SK-N-SH treated with all-trans-retinoic acid at 6 μM for 48 hours (cell line): ENCODE measurements around the gene POLDIP3.

Source experiments
- ARNTL ChIP-seq: fragments of 450-650 bp; formaldehyde crosslinking; IDR thresholded peaks from 2 replicates; pipeline ENCODE4 v1.5.0; 2020; ENCODE audit warnings: low read depth, mild to moderate bottlenecking, moderate library complexity, borderline replicate concordance
- BACH2 ChIP-seq: fragments of 250-450 bp; sonication (Bioruptor Pico); IDR thresholded peaks from 2 replicates; pipeline ENCODE4 v1.9.0; 2021; ENCODE audit warnings: mild to moderate bottlenecking, borderline replicate concordance
- CREB5 ChIP-seq: fragments of 250-450 bp; sonication (Bioruptor Pico); IDR thresholded peaks from 2 replicates; pipeline ENCODE4 v1.5.1; 2020; ENCODE audit warnings: low read depth, mild to moderate bottlenecking, moderate library complexity
- OSR1 ChIP-seq: fragments of 250-450 bp; sonication (Bioruptor Pico); IDR thresholded peaks from 2 replicates; pipeline ENCODE4 v1.8.0; 2022; ENCODE audit warnings: moderate library complexity, mild to moderate bottlenecking, inconsistent platforms
- PATZ1 ChIP-seq: fragments of 250-450 bp; sonication (Bioruptor Pico); IDR thresholded peaks from 2 replicates; pipeline ENCODE4 v1.8.0; 2020; ENCODE audit warnings: mild to moderate bottlenecking, moderate library complexity, borderline replicate concordance
- POU6F1 ChIP-seq: fragments of 250-450 bp; sonication (Bioruptor Pico); IDR thresholded peaks from 2 replicates; pipeline ENCODE4 v1.8.0; 2021; ENCODE audit warnings: low read depth, mild to moderate bottlenecking, moderate library complexity, borderline replicate concordance
- RARB ChIP-seq: fragments of 250-450 bp; sonication (Bioruptor Pico); IDR thresholded peaks from 2 replicates; pipeline ENCODE4 v1.8.0; 2021; ENCODE audit warnings: mild to moderate bottlenecking, moderate library complexity
- TSHZ2 ChIP-seq: fragments of 250-450 bp; sonication (Bioruptor Pico); IDR thresholded peaks from 2 replicates; pipeline ENCODE4 v1.5.0; 2020; ENCODE audit warnings: mild to moderate bottlenecking, moderate library complexity
- ZC3H10 ChIP-seq: fragments of 250-450 bp; sonication (Bioruptor Pico); IDR thresholded peaks from 2 replicates; pipeline ENCODE4 v1.5.1; 2021; ENCODE audit warnings: mild to moderate bottlenecking, moderate library complexity
- ZFP3 ChIP-seq: fragments of 250-450 bp; sonication (Bioruptor Pico); IDR thresholded peaks from 2 replicates; pipeline ENCODE4 v1.5.0; 2020; ENCODE audit warnings: mild to moderate bottlenecking, moderate library complexity
- ZNF565 ChIP-seq: fragments of 450-650 bp; formaldehyde crosslinking; conservative IDR thresholded peaks from 2 replicates; pipeline ENCODE4 v1.5.0; 2020; ENCODE audit warnings: low read depth, mild to moderate bottlenecking, moderate library complexity

- TF ChIP-seq ARNTL (CRISPR knock-in tag), result no peak
- TF ChIP-seq OSR1 (CRISPR knock-in tag), result no peak
- TF ChIP-seq ZNF565, result no peak
- TF ChIP-seq RARB (CRISPR knock-in tag), result no peak
- TF ChIP-seq PATZ1, result no peak
- TF ChIP-seq TSHZ2 (CRISPR knock-in tag), result no peak
- no peak for TF ChIP-seq CREB5
- TF ChIP-seq ZFP3 (CRISPR knock-in tag), result no peak
- TF ChIP-seq ZC3H10 (CRISPR knock-in tag), result no peak
- no peak for TF ChIP-seq POU6F1 (CRISPR knock-in tag)
- no peak for TF ChIP-seq BACH2
These were observed 19.2 kb downstream of the POLDIP3 start for GRCh38 chr22:42595434-42595833.
